GM18909 (cell line): ENCODE measurements around the gene MALL.
"Not testable (repeated sequence)": the region's sequence is repeated elsewhere in the genome, so short reads cannot be mapped to it uniquely, and the experiment has no call there.

Source experiments
- ATAC-seq: cut with Tn5 transposase; IDR thresholded peaks from one replicate; pipeline ENCODE4 v1.9.1; 2021; ENCODE audit warnings: mild to moderate bottlenecking; ENCODE audit not compliant: unreplicated experiment, poor library complexity

Gene MALL

GRCh38 chr2:110100480-110100879 lies 15.1 kb downstream of the MALL start:
- no peak for ATAC-seq

GRCh38 chr2:110099471-110100225 lies 16.0 kb downstream of the MALL start:
- no peak for ATAC-seq

GRCh38 chr2:110099038-110099425 lies 16.6 kb downstream of the MALL start:
- ATAC-seq: no peak

- ATAC-seq: no peak
These were observed 18.0 kb downstream of the MALL start for GRCh38 chr2:110097506-110098220.

- no peak for ATAC-seq
These were observed 19.5 kb downstream of the MALL start for GRCh38 chr2:110095994-110096633.

- not testable (repeated sequence) for ATAC-seq
These were observed 20.6 kb downstream of the MALL start for GRCh38 chr2:110094884-110095534.

- ATAC-seq: not testable (repeated sequence)
These were observed 21.7 kb downstream of the MALL start for GRCh38 chr2:110093924-110094323.

- not testable (repeated sequence) for ATAC-seq
These were observed 25.5 kb downstream of the MALL start for GRCh38 chr2:110090164-110090563.

- not testable (repeated sequence) for ATAC-seq
These were observed 31.9 kb downstream of the MALL start for GRCh38 chr2:110083757-110084156.

GRCh38 chr2:110083162-110083561 lies 32.5 kb downstream of the MALL start:
- ATAC-seq: not testable (repeated sequence)

- ATAC-seq: not testable (repeated sequence)
These were observed 37.5 kb downstream of the MALL start for GRCh38 chr2:110078104-110078503.

- ATAC-seq: not testable (repeated sequence)
These were observed 39.7 kb downstream of the MALL start for GRCh38 chr2:110075896-110076295.

GRCh38 chr2:110069869-110070268 lies 45.8 kb downstream of the MALL start:
- ATAC-seq: not testable (repeated sequence)

GRCh38 chr2:110068153-110068552 lies 47.5 kb downstream of the MALL start:
- ATAC-seq: not testable (repeated sequence)

GRCh38 chr2:110062332-110062731 lies 53.3 kb downstream of the MALL start:
- ATAC-seq: not testable (repeated sequence)

- ATAC-seq: not testable (repeated sequence)
These were observed 55.1 kb downstream of the MALL start for GRCh38 chr2:110060550-110060949.

- not testable (repeated sequence) for ATAC-seq
These were observed 55.8 kb downstream of the MALL start for GRCh38 chr2:110059694-110060358.

- not testable (repeated sequence) for ATAC-seq
These were observed 56.5 kb downstream of the MALL start for GRCh38 chr2:110059009-110059693.

GRCh38 chr2:110058034-110058433 lies 57.6 kb downstream of the MALL start:
- not testable (repeated sequence) for ATAC-seq
